DMS153 treated with DMSO at 0.1 percent for 48 hours (cell line): Measurements from ENCODE around the gene ANKRD30A.
"Not testable (repeated sequence)": the region's sequence is repeated elsewhere in the genome, so short reads cannot be mapped to it uniquely, and the experiment has no call there.

ENCODE experiments used
- DNase-seq: peaks from one replicate; lab custom pipeline; 2025; ENCODE audit not compliant: unreplicated experiment; lab: John Stamatoyannopoulos, UW

ANKRD30A gene, protein sequence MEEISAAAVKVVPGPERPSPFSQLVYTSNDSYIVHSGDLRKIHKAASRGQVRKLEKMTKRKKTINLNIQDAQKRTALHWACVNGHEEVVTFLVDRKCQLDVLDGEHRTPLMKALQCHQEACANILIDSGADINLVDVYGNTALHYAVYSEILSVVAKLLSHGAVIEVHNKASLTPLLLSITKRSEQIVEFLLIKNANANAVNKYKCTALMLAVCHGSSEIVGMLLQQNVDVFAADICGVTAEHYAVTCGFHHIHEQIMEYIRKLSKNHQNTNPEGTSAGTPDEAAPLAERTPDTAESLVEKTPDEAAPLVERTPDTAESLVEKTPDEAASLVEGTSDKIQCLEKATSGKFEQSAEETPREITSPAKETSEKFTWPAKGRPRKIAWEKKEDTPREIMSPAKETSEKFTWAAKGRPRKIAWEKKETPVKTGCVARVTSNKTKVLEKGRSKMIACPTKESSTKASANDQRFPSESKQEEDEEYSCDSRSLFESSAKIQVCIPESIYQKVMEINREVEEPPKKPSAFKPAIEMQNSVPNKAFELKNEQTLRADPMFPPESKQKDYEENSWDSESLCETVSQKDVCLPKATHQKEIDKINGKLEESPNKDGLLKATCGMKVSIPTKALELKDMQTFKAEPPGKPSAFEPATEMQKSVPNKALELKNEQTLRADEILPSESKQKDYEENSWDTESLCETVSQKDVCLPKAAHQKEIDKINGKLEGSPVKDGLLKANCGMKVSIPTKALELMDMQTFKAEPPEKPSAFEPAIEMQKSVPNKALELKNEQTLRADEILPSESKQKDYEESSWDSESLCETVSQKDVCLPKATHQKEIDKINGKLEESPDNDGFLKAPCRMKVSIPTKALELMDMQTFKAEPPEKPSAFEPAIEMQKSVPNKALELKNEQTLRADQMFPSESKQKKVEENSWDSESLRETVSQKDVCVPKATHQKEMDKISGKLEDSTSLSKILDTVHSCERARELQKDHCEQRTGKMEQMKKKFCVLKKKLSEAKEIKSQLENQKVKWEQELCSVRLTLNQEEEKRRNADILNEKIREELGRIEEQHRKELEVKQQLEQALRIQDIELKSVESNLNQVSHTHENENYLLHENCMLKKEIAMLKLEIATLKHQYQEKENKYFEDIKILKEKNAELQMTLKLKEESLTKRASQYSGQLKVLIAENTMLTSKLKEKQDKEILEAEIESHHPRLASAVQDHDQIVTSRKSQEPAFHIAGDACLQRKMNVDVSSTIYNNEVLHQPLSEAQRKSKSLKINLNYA (N-terminal part only)

GRCh38 chr10:37125191-37125732 lies at the start of gene ANKRD30A:
TSS of gene ANKRD30A (plus strand) at chr10:37125598. CDS start at chr10:37125788, 190 bp downstream.
- DNase-seq = no peak

DNA sequence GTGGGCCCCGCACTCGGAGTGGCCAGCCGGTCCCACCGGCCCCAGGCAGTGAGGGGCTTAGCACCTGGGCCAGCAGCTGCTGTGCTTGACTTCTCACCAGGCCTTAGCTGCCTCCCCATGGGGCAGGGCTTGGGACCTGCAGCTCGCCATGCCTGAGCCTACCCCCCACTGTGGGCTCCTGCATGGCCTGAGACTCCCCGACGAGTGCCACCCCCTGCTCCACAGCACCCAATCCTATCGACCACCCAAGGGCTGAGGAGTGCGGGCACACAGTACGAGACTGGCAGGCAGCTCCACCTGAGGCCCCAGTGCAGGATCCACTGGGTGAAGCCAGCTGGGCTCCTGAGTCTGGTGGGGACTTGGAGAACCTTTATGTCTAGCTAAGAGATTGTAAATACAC lies 49.3 kb upstream of the ANKRD30A start:
- DNase-seq = not testable (repeated sequence)

DNA sequence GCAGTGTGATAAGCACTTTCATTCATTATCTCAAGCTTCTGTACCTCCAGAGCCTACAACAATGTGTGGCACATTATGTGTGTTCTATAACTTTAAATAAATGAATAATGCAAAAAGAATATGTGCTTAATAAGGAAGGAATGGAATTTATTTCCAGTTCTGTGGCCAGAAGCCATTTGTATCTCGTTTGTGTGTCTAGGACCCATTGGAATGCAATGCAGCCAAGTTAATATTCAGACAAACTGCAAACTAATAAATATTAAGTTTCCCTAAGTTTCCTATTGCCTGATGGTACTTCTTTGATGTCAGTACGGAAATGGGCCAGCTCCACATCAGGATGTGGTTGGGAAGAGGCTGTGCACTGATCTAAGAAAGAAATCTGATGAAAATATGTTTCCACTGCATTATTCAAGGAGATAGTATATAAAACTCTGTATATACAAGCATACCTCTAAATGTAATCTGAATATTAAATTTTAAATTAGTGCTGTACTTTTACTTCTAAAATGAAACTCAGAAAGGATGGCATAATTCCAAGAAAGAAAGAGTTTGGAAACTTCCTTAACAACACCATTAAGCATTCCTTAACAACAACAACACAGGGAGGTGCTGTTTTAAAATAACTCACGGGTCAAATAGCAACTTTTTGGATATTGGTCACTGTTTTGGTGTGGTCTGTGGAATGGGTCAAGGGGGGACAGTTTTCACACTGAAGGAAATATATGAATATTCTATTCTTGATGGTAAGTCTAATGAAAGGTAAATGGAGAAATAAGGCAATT lies 29.4 kb upstream of the ANKRD30A start:
- no peak for DNase-seq

- DNase-seq = no peak
These were observed 24.1 kb upstream of the ANKRD30A start for GRCh38 chr10:37101261-37101660.

- DNase-seq = no peak
These were observed 16.4 kb upstream of the ANKRD30A start for GRCh38 chr10:37109000-37109399.

DNA sequence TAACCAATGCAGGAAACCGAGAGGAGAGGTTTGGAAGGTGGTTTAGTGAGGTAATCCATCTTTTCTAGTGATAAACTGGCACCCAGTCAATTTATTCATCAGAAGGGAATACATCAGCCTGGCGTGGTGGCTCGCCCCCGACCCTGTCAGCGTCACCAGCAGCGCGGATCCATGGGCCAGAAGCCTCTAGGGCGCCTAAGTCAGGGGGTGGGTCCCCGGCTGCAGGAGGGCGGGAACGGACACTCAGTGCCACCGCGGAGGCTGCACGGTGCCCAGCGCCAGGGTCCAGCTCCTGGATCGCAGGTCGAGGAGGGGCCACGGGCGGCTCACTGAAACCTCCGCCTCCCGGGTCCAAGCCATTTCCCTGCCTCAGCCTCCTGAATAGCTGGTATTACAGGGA lies 866 bp upstream of the ANKRD30A start:
- no peak for DNase-seq

GRCh38 chr10:37125921-37126320 lies 523 bp downstream of the ANKRD30A start:
- DNase-seq = no peak

DNA sequence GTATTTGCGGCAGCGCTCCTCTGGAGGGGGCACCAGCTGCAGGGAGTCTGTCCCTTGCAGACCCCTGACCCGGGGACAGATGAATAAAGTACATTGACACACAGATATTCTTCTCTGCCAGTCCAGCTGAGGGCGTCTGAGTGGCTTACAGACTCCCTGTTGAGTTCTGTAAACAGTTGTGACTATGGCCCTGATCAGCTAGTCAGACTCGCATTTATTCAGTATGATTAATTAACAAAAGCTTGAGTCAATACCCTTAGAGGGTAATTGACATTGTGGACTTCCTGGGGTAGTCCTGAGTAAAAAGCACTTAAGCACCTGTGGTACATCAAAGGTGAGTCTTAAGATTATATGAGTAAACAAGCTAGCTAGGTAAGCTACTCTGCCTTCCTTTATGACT lies 21.0 kb downstream of the ANKRD30A start:
- DNase-seq = no peak

GRCh38 chr10:37162430-37162829 lies 37.0 kb downstream of the ANKRD30A start:
- DNase-seq = not testable (repeated sequence)

DNA sequence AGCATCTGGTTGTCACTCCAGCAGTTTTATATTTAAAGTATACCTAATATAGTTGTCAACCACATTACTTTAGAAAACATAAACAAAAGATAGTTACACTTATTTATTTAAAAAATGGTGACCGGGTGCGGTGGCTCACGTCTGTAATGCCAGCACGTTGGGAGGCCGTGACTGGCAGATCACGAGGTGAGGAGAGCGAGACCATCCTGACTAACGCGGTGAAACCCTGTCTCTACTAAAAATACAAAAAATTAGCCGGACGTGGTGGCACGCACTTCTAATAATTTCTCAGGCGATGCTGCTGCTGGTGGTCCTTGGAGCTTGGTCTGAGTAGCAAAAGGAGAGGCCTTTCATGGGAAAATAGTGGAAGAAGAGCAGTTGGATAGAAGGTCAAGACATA lies 46.5 kb downstream of the ANKRD30A start:
- DNase-seq = not testable (repeated sequence)

GRCh38 chr10:37178296-37178695 lies 52.9 kb downstream of the ANKRD30A start:
- DNase-seq = not testable (repeated sequence)

GRCh38 chr10:37182719-37183118 lies 57.3 kb downstream of the ANKRD30A start:
- DNase-seq = not testable (repeated sequence)

GRCh38 chr10:37206132-37206531 lies 80.7 kb downstream of the ANKRD30A start:
- DNase-seq = no peak

DNA sequence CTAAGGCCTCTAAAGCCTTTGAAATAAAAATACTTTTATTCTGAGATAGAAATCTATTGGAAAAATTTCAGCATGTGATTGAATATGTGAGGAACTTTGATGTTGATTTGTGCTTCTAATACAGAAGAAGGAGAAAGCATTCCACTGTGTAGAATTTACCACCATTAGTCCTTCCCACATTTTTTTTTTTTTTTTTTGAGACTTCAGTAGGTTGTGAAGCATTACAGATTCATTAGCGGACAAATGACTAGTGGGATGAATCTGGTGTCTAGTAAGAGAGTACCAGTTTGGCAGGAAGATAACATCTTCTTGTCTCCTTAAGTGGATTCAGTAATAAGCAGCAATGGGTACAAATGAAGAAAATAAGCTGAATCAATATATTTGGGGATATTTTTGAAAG lies 95.5 kb downstream of the ANKRD30A start:
- no peak for DNase-seq

DNA sequence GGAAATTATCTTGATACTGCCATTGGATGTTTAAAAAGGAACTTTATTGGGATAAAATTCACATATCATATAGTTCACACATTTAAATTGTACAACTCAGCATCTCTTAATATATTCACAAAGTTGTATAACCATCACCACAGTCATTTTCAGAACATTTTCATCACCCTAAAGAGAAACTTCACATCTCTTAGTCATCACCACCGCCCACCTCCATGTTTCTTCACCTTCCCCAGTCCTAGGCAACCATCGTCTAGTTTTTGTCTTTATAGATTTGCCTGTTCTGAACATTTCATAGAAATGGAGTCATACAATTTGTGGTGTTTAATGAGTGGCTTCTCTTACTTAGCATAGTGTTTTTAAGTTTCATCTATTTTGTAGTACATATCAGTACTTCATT lies 96.6 kb downstream of the ANKRD30A start:
- no peak for DNase-seq

DNA sequence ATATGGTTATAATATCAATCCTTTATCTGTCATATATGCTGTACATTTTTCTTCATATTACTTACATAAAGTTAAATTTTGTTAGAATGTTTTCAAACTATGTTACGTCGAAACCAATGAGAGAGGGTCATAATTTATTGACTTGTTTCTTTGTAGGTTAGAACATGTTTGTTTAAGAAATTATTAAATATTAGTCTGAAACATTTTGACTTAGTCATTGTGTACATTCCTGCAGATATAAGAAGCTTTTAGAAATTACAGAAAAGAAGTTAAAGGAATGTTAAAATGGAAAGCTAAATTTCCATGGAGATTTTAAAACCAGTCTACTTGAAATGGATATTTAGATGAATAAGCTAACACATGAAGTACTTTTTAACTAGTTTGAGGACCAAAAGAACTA lies 99.8 kb downstream of the ANKRD30A start:
- DNase-seq = no peak

DNA sequence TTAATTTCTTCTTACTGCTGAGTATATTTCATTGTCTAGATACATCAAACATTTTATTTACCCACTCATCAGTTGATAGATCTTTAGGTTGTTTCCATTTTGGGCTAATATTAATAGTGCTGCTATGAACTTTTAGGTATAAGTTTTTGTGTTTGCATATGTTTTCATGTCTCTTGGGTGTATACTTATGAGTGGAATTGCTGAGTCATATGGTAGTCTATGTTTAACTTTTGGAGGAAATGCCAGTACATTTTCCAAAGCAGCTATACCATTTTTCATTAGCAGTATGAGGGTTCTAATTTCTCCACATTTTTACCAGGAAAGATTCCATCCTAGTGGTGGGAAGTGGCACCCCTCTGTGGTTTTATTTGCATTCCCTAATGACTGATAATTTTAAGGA lies 101.1 kb downstream of the ANKRD30A start:
- DNase-seq = no peak

DNA sequence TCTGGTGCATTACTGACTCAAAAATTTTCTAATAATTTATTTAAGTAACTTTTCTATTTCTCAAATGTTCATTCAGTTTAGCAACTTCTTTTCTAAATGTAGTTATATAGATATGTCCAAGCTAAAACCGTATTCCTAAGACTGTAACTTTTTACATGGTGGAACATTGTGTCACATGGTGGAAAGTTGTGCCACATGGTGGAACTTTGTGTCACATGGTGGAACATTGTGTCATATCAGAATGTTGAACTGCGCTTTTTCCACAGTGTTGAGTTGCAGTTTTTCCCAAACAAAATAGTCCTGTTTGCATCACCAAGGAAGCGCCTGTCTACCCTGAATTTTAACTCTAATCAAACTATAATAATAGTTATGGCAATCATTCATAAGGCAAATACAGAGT lies 109.3 kb downstream of the ANKRD30A start:
- no peak for DNase-seq

DNA sequence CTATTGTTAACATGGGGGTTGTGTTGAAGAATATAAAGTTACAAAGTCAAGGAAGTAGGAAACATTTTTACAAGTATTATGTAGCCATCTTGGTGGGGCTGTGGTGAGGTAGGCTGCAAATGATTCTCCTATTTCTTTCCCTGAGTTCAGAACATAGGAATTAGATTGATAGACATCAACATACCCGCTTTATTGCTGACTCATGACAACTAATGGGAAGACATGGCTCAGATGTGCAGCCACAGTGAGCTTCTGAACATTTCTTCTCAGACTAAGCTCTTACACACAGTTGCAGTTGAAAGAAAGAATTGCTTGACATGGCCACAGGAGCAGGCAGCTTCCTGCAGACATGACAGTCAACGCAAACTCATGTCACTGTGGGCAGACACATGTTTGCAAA lies 110.7 kb downstream of the ANKRD30A start:
- no peak for DNase-seq

- no peak for DNase-seq
These were observed 114.8 kb downstream of the ANKRD30A start for GRCh38 chr10:37240223-37240622.
